Umbilical cord (tissue), 2 donors: ENCODE data around the gene NEBL. TPM values are rescaled to one million over a fixed set of nuclear protein-coding genes. Genes with fewer than 3 reads are reported as not detected.
A peak's percentile ranks its signal among the peaks of the same experiment; 100 is the strongest.

Source experiments
- DNase-seq: peaks from one replicate; pipeline ENCODE4 v3.0.0-alpha.2; 2015; ENCODE audit warnings: low spot score
- total RNA-seq: library from RNA; depleted of rRNA; stranded (reverse); fragments of >200 nt; gene quantifications from one replicate; pipeline ENCODE4 v1.2.3, GENCODE V29; 2014; ENCODE audit warnings: low replicate concordance; ENCODE audit not compliant: insufficient read depth

Gene NEBL
- total RNA-seq, 1 donor from 2014 or later: 30.6 TPM

DNA sequence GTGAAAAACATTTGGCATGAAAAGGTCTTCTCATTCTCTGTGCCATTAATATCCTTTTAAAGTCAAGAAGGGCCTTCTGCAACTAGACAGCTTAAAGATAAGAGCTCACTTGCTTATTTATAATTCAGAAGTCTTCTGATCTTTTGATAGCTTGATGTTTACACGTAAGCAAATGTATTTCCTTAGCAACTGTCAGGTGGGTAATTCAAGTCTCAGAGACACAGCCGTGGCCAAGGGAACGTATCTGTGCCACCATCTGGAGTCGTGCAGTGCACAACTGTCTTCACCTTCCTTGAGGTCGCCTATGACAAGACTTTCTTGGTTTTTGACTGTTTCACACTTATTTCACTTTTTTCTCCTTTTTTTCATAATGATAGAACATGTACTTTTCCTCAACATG lies 4.0 kb upstream of the NEBL start:
- DNase-seq: no peak

DNA sequence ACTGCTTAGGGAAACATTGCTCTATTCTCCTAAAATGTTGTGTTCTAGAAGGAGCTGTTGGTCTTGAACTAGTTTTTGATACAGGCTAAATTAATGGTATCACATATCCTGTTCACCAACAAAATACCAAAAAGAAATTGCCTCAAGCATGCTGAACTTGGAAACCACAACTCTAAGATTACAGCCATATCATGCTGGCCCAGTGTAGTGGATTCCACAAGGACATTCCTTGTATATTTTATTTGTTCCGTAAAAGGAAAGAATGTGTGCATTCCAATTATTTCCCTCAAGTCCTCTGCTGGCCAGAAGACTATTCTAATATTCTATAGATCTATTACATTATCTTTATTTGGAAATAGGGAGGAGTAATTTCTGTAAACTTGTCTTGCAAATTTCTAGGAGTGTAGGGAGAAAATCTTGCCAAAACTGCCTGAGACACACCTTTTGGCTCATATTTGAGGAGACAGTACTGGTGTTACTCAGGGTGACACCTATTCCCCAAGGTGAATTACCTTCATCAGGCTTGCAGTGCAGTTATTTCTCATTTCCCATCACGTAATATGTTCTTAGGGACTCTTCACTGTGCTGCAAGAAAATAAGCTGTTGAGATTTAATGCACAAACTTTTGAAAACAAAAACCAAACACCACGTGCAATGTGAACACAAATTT lies 1.9 kb upstream of the NEBL start:
- no peak for DNase-seq

DNA sequence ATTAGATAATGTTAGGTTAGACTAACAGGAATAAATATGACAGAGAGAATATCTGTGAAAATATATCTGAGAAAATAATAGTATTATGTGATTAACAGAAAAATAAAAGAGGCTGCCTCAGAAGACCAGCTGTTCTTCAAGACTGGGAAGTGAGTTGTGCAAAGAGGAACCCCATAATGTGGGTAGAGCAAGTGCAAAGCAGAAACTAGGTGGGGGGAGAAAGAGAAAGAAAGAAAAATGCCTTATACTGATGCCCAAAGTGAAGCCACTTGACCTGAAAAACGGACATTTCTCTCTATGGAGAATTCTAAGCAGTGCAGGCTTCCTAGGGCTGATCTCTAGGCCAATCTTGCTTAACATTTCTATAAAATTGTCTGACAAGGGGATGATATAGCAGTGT lies 3.8 kb downstream of the NEBL start:
- DNase-seq: no peak

DNA sequence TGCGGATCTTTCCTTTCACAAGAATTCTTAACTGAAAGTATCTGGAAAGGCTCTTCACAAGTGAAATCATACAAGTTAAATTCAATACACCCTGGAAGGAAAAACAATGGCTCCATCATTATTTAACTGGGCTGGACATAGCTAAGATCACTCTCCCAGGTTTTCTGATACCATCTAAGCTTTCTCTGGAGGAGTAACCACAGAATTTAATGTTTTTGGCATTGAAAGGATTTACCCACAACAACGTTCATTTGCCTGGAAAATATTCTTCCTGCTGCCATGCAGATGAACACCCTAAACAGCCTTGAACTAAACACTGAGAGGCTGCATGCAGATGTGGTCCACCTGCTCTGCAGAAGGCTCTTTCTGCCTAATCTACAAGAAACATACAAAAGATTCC lies 4.3 kb downstream of the NEBL start:
- DNase-seq: no peak

DNA sequence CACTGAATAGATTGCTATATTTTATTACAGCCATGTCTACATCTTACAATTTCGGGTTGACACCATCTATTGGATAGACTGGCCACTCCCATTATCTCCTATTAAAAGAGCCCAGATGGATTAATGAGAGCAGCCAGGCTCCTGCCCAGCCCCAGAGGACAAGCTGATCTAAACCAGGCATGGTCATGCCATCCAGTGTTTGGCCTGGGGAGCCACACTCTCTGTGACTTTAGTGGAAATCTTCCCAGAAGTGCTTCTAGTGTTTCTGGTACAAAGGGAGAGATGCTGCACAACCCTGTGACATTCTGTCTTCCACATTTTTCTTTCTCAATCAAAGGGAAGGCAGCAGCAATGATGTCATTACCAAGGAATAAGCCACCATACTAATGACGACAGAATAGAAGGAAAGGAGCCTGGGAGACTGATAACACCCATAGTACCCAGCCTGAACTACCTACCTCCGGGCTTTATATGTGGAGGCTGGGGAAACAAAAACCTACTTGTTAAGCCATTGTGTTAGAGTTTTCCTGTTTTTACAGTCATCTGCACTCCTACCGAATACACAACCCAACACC lies 5.0 kb downstream of the NEBL start:
- no peak for DNase-seq

DNA sequence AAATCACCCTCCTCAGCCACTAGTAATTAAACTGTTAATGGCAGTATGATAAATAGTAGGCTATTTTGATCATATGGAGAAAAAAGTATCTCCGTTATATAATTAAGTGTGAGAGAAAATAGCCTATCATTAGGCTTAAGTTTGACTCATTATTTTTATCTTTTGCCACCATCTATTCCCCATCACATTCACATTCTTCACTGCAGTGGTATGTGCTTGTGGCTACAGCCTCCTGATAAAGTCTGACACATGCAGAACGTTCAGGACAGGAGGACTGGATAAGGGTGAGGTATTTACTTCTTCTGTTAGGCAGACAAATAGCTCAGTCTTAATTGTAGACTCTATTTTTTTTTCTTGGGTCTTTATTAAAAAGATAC lies 5.8 kb downstream of the NEBL start:
- DNase-seq: peak; percentile 24

DNA sequence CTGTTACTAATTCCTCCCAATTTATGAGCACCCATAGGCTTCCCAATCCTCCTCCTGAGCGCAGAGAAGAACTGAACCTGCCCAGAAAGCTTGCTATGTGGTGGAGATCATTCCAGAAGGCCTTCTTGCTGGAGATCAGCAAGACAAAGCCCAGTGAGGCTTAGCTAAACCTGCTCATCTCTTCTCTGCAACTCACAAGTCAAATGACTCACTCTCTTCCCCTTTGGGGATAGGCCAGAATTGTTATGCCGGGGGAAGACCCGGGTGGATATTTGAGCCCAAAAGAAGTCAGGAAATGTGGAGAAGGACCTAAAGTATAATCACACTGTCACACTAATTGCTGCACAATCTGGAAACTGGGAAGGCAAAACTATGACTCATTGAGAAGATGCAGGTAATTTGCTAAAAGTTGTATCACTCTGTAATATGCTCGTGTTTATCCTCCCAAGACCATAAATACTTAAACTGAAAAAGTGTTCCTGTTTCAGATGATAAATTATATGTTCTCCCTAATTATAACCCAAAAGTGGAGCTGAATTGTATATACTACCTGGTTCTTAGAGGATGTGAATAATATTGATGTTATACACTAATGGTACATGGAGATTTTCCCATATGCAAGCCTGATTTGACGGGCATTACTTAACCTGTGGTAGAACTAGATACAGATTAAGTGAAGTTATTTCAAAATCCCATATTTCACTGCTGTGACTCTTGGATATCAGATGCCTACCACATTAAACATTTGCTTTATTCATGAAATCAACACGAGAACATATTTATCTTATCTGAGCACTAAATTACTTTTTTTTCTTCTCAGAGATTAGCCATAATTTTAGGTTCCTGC lies 6.4 kb downstream of the NEBL start:
- DNase-seq: no peak

DNA sequence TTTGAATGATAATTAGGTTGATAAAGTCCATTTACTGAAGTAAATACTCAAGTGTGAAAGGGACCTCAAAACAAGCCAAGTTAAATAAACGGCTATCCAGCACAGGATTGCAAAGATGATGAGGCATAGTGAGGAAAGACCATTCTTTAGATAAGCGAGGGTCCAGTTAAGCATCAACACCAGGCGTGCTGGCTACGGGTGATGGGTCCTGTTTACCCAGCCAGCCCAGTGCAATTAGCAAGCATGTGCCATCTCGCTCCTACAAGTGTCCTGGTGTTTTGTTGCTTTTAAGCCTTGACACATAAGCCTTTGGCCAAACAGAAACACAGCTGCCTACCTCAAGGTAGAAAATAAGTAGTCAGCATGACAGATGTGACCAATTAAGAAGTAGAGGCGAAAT lies 7.1 kb downstream of the NEBL start:
- DNase-seq: no peak

DNA sequence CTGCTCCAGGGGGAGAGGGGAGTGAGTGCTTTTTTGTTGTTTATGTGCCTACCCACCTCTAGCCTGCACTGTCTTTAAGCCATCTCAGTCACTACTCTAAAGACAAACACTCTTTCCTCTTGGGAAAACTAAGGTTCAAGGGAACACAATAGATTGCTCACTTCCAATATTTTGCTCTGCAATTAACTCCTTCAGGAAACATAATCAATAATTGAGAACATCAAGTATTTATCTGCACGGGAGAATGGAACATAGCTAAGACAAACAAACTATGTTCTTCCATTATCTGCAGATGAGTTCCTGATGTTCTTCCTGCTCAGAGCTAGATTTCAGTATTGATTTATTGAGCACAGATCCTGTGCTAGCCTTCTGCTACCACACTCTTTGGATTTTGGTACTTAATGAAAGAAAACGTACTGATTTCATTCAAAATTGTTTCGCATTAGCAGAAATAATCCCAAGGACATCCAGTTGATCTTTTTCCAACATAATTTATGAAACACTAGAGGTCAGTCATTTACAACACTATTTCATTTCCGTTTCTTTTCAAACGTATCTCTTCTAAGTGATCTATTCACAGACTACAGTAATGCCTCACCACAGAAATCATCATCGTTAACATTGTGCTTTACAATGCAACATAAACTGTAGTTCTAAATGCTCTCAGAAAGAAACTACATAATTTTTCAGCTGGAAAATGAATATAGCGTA lies 8.3 kb downstream of the NEBL start:
- DNase-seq: no peak

DNA sequence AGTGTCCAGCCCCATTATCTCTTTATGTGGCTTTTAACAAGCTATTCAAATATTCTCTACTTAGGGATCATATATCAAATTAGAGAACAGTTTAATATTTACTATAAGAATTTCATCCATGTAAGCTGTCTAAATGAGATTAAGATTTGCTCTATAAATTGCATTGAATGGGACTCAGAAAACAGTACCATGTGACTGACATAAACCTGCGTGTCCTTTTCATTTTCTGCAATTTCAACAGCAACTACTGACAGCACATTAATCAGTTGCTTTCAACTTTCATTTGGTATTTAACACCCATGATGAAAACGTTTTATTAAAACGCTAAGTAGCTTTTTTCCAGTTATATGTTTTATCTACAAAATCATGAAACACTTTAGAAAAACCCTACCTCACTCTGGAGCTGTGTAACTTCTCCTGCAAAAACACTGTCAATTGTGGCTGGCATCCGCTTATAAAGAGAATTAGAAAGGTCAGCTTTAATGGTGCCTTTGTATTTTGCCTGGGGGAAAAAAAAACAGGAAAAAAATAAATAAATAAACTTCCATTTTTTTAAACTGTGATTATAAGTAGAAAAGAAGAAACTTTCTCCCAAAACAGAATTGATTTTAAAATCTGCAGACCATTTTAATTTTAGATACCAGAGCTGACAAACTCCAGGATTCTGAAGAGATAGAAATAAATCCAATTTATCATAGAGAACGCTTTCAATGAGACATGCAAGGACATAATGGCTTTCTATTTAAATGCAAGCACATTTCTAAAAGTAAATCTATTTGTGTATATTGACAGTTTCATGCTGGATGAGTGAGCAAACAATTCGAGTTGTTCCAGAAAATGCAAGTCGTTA lies 9.2 kb downstream of the NEBL start:
- DNase-seq: no peak

DNA sequence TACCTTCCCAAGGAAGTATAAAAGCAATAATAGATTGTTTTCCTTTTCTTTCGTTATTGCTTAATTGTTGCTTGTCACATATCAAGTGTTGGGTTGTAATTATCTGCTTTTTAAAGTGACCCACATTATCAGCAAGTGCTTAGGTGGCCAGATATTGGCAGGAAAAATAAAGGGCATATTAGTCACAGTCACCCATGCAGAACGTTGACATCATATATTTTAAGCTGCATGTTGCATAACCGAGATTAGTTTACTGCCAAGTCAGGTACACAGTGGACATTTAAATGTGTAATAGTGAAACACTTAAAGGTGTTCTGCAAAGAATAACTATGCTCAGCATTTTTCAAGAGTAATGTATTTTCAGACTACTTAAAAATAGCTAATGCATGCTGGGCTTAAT lies 11.4 kb downstream of the NEBL start:
- no peak for DNase-seq

DNA sequence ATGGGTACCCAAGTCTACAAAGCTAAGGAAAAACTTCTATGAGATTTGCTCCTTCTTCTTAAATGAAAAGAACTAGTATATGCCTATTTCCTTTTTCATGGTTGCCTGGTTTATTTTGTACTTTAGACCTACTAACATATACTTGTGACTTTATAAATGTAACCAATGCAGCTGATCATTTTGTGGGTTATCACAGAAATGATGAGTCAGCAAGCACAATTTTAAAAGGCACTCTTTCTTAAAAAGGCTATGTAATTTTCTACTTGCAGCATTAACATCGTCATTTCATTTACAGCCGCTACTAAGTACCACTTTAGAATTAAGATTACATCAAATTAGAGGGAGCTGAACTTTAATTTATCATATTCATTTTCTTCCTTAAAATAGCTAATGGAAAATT lies 13.6 kb downstream of the NEBL start:
- DNase-seq: no peak

DNA sequence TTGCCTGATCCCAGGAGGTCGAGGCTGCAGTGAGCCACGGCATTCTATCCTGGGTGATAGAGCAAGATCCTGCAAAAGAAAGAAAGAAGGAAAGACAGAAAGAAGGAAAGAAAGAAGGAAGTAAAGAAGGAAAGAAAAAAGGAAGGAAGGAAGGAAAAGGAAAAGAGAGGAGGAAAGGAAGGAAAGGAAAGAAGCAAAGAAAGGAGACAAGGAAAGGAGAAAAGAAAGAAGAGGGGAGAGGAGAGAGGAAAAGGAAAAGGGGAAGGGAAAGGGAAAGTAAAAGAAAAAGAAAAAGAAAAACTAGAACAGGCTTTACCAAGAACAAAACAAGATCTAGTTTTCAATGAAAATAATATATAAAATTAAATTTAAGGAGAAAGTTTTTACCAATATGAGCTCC lies 15.0 kb downstream of the NEBL start:
- DNase-seq: no peak

DNA sequence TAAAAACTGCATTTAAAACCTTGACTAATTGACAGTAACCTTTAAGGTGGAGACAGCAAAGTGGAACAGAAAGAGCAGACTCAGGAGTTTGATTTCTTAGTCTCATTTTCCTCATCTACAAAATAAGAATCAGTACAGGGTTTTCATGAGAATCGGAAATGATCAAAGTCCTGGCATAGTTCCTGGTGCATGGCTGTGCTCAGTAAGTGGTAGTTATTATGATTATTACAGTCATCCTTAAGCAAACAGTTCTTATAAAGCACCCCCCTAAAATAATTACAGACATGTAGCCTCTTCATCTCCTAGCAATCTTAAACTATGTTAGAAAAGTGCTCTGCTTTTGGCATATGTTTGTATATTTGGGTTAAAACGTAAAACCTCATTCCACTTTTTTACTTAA lies 18.0 kb downstream of the NEBL start:
- DNase-seq: no peak

DNA sequence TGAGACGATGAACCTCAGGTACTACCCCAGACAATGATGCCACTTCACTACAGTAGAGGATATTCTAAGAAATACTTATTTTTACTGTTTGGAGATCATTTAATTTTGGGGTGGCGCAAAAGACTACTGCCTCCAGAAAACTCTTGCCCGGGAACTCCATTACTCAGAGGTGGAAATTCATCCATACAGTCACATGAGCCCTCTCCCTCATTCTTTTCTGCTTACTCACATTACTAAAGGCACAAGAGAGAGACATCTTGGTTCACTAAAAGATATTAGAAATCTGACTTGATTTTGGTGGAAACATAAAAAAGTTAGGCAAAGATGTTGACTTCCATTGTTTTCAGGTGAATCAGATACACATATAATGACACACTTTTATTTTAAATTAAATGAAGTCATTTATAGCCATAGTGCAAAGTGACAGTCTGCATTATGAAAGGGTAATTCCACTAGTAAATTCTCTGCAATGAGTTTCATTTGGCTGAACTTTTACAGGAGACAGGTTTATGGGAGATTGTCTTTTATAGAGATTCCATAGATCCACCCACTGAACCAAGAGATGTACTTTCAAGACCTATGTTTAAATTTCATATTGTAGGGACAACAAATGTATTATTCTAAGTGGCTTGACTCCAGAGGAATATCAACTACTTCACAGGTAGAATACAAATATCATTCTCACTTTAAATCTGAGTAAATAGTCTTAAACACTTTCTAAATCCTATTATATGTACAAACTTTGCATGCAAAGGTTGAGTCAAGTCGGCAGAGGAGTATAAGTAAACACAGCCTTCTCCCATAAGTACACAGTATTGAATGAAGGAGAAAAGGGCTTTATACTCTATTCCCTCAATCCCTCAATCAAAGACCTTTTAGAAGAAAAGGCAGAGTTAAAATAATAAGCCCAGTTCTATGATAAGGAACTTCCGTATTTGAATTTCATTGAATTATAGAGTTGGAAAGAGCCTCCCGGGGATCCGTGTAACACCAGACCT lies 18.8 kb downstream of the NEBL start:
- DNase-seq: no peak

DNA sequence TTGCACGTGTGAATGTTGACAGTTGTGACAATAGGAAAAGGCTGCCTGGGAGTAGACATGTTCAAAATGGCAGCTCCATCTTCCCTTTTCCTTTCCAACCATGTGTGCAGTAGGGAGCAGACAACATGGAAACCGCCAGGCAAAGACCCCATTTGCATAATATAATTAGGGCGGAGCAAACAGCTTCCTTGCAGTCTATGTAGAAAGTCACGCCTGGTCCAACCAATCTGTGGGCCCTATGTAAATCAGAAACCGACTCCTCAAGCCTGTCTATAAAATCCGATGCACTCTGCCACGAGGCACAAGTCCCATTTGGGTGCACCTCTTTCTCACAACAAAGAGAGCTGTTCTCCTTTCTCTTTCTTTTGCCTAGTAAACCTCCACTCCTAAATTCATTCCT lies 19.6 kb downstream of the NEBL start:
- DNase-seq: no peak

DNA sequence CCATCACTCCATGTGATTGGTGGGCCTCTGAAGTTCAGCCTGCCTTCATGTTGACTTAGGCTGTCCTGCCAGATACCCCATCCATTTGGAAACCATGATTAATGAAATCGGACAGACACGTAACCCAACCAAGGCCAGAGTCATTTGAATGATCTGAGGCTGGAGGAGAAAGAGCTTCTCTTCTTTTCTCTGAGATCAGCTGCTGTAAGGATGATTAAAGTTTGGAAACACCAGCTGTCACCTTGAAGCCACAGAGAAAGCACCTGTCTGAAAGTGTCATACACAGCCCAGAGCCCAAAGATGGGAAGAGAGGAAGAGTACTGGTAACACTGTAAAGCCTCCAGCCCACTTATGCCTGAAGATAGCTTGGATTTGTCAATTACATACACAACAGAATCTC lies 22.9 kb downstream of the NEBL start:
- DNase-seq: no peak

DNA sequence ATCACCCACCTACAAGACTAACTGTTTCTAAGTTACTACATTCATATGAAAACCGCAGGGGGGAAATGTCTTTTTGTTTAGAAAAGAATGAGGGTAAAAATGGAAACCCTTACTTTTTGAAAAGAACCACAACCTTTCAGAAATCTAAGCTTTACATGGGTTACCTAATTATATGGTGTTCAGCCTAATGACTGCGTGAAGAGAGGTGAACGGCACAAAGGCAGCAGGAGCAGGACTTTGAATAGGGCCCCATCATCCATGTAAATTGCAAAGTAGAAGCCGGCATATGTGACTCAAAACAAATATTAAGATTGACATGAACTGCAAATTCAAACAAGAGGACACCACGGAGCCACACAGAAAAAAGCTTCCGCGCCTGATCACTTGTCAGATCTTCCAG lies 25.1 kb downstream of the NEBL start:
- no peak for DNase-seq

DNA sequence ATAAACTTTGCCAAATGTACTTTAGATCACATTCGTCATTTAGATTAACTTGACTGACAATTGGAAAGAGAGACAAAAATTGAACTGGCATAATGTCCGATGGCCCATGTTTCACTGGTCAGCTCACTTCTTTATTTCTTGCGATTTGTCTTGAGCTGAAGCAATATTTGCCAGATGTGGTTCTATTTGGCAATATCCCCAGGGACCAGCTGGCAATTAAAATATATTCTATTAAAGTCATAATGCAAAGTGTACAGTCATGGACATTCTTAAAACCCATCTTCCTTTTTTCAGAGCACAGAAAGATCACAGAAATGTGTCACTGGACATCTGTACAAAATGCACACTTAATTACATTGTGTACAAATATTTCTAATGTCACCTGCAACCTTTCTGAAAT lies 26.3 kb downstream of the NEBL start:
- no peak for DNase-seq

DNA sequence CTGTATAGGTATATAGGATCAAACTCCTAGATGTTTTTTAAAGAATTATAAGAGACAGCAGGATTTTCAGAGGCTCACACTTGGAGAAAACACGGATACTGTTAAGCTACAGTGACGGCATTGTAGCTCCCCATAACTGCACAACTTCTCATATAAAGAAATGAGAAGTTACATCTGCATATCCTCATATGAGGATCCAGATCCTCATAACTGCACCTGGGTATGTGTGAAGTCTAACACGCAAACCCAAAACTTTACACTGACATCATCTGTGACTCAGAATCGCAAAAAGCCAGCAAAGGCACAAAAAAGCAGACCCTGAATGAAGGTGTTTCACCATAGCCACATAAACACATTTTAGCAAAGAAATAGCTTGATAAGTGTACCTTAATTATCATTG lies 34.1 kb downstream of the NEBL start:
- no peak for DNase-seq
